Right atrium auricular region (tissue), 2 donors: ENCODE data around the gene PATL2. TPM values are rescaled to one million over a fixed set of nuclear protein-coding genes. Genes with fewer than 3 reads are reported as not detected.

Experiments
- DNase-seq: peaks from one replicate; pipeline ENCODE4 v3.0.0-alpha.2; 2019; ENCODE audit warnings: low spot score
- H3K27ac ChIP-seq, 2 donors: fragments of 200-600 bp; sonication (generic); 1 replicate in 1 of 2; 2 replicates in 1 of 2; pipeline ENCODE4 v1.5.1; 2016 to 2019
- H3K27me3 ChIP-seq, 2 donors: fragments of 200-600 bp; sonication (generic); one replicate each; pipeline versions ENCODE4 v1.5.1 to v1.6.0; 2017 to 2019
- H3K36me3 ChIP-seq: fragments of 200-600 bp; sonication (generic); one replicate; pipeline ENCODE4 v1.5.1; 2016
- H3K4me1 ChIP-seq, 2 donors: fragments of 200-600 bp; sonication (generic); one replicate each; pipeline versions ENCODE4 v1.5.1 to v1.6.0; 2017 to 2019
- H3K4me3 ChIP-seq, 2 donors: fragments of 200-600 bp; sonication (generic); 1 replicate in 1 of 2; 2 replicates in 1 of 2; pipeline ENCODE4 v1.5.1; 2017 to 2019; ENCODE audit warnings: mild to moderate bottlenecking in 1 of 2, moderate library complexity in 1 of 2
- H3K9me3 ChIP-seq, 2 donors: fragments of 200-600 bp; sonication (generic); one replicate each; pipeline ENCODE4 v1.5.1; 2019
- total RNA-seq, 2 donors: library from RNA; depleted of rRNA; stranded (reverse); fragments of >200 nt; gene quantifications; one replicate each; pipeline ENCODE4 v1.1.0, GENCODE V29; 2016
- TF ChIP-seq, protein P1 (sequence below), 2 donors: fragments of 200-600 bp; sonication (generic); IDR thresholded peaks; one replicate each; pipeline ENCODE4 v1.5.1; 2019; ENCODE audit warnings: antibody characterized with exemption in 2 of 2

PATL2 gene
- total RNA-seq, 2 donors from 2014 or later, result 0.75 to 4.5 TPM

DNA sequence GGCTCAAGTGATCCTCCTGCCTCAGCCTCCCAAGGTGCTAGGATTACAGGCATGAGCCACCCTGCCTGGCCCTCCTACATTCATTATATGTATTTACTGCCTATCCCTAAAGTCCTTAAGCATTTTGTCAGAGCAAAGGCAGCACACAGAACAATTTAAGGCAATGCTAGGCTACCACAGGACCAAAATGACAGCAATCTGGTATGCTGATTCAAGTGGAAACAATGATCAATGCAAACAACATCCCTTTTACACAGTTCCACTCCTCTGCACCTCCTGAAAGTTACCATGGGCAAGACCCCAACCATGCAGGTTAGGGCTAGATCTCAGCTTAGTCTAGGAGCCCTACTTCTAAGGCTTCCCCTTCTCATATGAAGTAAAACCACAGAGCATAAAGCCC lies 87.9 kb downstream of the PATL2 start:
- H3K4me3 ChIP-seq, result no peak overlapping the region
- H3K9me3 ChIP-seq, result no peaks in the 10 kb centered on the region
- no peaks in the 10 kb centered on the region for H3K4me1 ChIP-seq
- no peak for DNase-seq
- peaks cover 84% of the 10 kb centered on the region for H3K36me3 ChIP-seq
- H3K27me3 ChIP-seq, result no peaks in the 10 kb centered on the region
- H3K27ac ChIP-seq, result no peak overlapping the region
- TF ChIP-seq, protein P1, sequence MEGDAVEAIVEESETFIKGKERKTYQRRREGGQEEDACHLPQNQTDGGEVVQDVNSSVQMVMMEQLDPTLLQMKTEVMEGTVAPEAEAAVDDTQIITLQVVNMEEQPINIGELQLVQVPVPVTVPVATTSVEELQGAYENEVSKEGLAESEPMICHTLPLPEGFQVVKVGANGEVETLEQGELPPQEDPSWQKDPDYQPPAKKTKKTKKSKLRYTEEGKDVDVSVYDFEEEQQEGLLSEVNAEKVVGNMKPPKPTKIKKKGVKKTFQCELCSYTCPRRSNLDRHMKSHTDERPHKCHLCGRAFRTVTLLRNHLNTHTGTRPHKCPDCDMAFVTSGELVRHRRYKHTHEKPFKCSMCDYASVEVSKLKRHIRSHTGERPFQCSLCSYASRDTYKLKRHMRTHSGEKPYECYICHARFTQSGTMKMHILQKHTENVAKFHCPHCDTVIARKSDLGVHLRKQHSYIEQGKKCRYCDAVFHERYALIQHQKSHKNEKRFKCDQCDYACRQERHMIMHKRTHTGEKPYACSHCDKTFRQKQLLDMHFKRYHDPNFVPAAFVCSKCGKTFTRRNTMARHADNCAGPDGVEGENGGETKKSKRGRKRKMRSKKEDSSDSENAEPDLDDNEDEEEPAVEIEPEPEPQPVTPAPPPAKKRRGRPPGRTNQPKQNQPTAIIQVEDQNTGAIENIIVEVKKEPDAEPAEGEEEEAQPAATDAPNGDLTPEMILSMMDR (IDR thresholded peaks at IDR 0.05), result no peak

DNA sequence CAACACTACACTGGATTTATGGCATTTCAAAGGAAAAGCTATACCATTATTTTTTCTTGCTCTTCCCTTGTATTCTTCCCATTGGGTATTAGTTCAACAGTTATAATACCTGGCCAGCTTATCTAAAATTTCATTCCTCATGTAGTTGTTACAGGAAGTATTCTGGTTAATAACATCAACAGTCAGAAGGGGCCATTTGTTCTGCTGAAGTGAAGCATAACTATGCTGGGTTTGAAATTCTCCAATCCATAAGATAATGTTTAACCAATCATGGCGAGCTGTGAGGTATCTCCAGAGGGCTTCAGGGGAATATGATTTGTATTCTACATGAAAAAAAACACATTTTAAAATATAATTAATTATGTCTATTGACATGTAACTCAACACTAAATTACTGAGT lies 91.0 kb downstream of the PATL2 start:
- no peaks in the 10 kb centered on the region for H3K27me3 ChIP-seq
- DNase-seq, result no peak
- H3K4me1 ChIP-seq, result no peaks in the 10 kb centered on the region
- TF ChIP-seq, protein P1 (IDR thresholded peaks at IDR 0.05), result no peak
- no peak overlapping the region for H3K27ac ChIP-seq
- peaks cover 83% of the 10 kb centered on the region for H3K36me3 ChIP-seq
- H3K4me3 ChIP-seq, result no peak overlapping the region
- H3K9me3 ChIP-seq, result no peaks in the 10 kb centered on the region

DNA sequence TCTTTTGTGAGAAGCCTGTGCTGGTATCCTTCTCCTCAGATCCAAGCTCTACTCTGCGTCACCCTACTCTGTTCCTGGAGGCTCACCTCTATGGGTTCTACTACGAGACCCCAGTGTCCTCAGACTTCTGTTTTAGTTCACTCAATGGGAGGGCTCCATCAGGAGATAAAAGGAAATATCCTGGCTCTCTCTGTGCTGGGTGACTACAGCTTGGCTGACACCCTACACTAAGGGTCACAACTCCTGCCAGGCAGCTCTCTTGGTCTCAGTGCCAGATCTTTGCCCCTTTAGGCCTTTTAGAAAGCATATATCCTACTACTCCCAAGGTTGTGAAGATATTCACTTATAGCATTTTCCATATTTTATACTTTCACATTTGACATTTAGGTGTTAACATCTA lies 94.1 kb downstream of the PATL2 start:
- Histone ChIP-seq H3K27ac (no peak overlapping the region), H3K9me3 (no peaks in the 10 kb centered on the region), H3K36me3 (peaks cover 84% of the 10 kb centered on the region), H3K27me3 (no peaks in the 10 kb centered on the region), H3K4me1 (no peaks in the 10 kb centered on the region), H3K4me3 (no peak overlapping the region)
- DNase-seq, result no peak
- TF ChIP-seq, protein P1 (IDR thresholded peaks at IDR 0.05), result no peak

Other genes with a start within 250 kb of the PATL2 start
- 10 to 100 TPM; 27.2 to 34.5 TPM for gene EIF3J, start 174.2 kb downstream of the PATL2 start, total RNA-seq
- gene SPG11, start 47.7 kb downstream of the PATL2 start, total RNA-seq, result 10 to 100 TPM; 34.2 to 40.1 TPM
- 1,000 to 10,000 TPM; 1,354 to 2,259 TPM for gene B2M, start 194 bp upstream of the PATL2 start, total RNA-seq
- 10 to 100 TPM; 28.9 to 55.1 TPM for gene TRIM69, start 25.2 kb upstream of the PATL2 start, total RNA-seq
- not detected for gene TERB2, start 245.4 kb upstream of the PATL2 start, total RNA-seq